Esophagus muscularis mucosa (tissue), 4 donors: ENCODE measurements around the gene COL8A2.

ENCODE experiments used
- EP300 ChIP-seq: sonication (generic); formaldehyde crosslinking; IDR thresholded peaks from one replicate; pipeline ENCODE4 v1.6.1; 2017; ENCODE audit warnings: antibody characterized with exemption
- POLR2A ChIP-seq: fragments of 450-650 bp; IDR thresholded peaks from one replicate; pipeline ENCODE4 v1.6.1; 2017; ENCODE audit warnings: antibody characterized with exemption, moderate library complexity, mild to moderate bottlenecking, low read depth
- POLR2AphosphoS5 ChIP-seq, 2 donors: sonication (generic); formaldehyde crosslinking; IDR thresholded peaks; one replicate each; pipeline ENCODE4 v1.6.1; 2017; ENCODE audit warnings: antibody characterized with exemption in 2 of 2
- TF ChIP-seq, protein P1 (sequence below), 3 experiments: fragments of 200-600 bp in 2 of 3; fragments of 450-650 bp in 1 of 3; sonication (generic) in 2 of 3; IDR thresholded peaks; one replicate each; pipeline ENCODE4 v1.5.1; 2017 to 2019; ENCODE audit warnings: antibody characterized with exemption in 3 of 3, mild to moderate bottlenecking in 2 of 3, moderate library complexity in 1 of 3

GRCh38 chr1:36115931-36116330 lies 9.1 kb downstream of the COL8A2 start:
- TF ChIP-seq, protein P1, sequence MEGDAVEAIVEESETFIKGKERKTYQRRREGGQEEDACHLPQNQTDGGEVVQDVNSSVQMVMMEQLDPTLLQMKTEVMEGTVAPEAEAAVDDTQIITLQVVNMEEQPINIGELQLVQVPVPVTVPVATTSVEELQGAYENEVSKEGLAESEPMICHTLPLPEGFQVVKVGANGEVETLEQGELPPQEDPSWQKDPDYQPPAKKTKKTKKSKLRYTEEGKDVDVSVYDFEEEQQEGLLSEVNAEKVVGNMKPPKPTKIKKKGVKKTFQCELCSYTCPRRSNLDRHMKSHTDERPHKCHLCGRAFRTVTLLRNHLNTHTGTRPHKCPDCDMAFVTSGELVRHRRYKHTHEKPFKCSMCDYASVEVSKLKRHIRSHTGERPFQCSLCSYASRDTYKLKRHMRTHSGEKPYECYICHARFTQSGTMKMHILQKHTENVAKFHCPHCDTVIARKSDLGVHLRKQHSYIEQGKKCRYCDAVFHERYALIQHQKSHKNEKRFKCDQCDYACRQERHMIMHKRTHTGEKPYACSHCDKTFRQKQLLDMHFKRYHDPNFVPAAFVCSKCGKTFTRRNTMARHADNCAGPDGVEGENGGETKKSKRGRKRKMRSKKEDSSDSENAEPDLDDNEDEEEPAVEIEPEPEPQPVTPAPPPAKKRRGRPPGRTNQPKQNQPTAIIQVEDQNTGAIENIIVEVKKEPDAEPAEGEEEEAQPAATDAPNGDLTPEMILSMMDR (IDR thresholded peaks at IDR 0.05): no peak
- no peak for TF ChIP-seq EP300
- TF ChIP-seq POLR2A: no peak
- TF ChIP-seq POLR2AphosphoS5 (IDR thresholded peaks at IDR 0.05): no peak
